GM21367 (cell line): Measurements from ENCODE around the gene SNED1.
"Not testable (repeated sequence)": the region's sequence is repeated elsewhere in the genome, so short reads cannot be mapped to it uniquely, and the experiment has no call there.

ENCODE experiments used
- ATAC-seq: cut with Tn5 transposase; IDR thresholded peaks from one replicate; pipeline ENCODE4 v1.9.1; 2021; ENCODE audit not compliant: unreplicated experiment

SNED1 gene

GRCh38 chr2:240972201-240972600, 26.2 kb upstream of the SNED1 start:
- ATAC-seq: no peak

- ATAC-seq: no peak
Observed at GRCh38 chr2:240972636-240973521, 25.5 kb upstream of the SNED1 start.

- no peak for ATAC-seq
Observed at GRCh38 chr2:240974771-240975572, 23.4 kb upstream of the SNED1 start.

GRCh38 chr2:240975903-240976302, 22.5 kb upstream of the SNED1 start:
- ATAC-seq: not testable (repeated sequence)

- no peak for ATAC-seq
Observed at GRCh38 chr2:240981280-240981679, 17.1 kb upstream of the SNED1 start.

GRCh38 chr2:240981871-240982800, 16.3 kb upstream of the SNED1 start:
- no peak for ATAC-seq

- no peak for ATAC-seq
Observed at GRCh38 chr2:240982821-240983281, 15.6 kb upstream of the SNED1 start.

GRCh38 chr2:240983361-240983995, 14.9 kb upstream of the SNED1 start:
- ATAC-seq: no peak

GRCh38 chr2:240983996-240984498, 14.4 kb upstream of the SNED1 start:
- ATAC-seq: no peak

GRCh38 chr2:240985881-240986786, 12.3 kb upstream of the SNED1 start:
- no peak for ATAC-seq

- ATAC-seq: no peak
Observed at GRCh38 chr2:240986787-240987411, 11.5 kb upstream of the SNED1 start.

- no peak for ATAC-seq
Observed at GRCh38 chr2:240987588-240987987, 10.8 kb upstream of the SNED1 start.

GRCh38 chr2:240988146-240988545, 10.3 kb upstream of the SNED1 start:
- no peak for ATAC-seq

GRCh38 chr2:240988571-240989271, 9.7 kb upstream of the SNED1 start:
- ATAC-seq: no peak

- ATAC-seq: no peak
Observed at GRCh38 chr2:240989451-240990265, 8.8 kb upstream of the SNED1 start.

GRCh38 chr2:240990266-240990529, 8.2 kb upstream of the SNED1 start:
- no peak for ATAC-seq

- no peak for ATAC-seq
Observed at GRCh38 chr2:240990726-240991377, 7.6 kb upstream of the SNED1 start.
